HL-60 (cell line): Measurements from ENCODE around the gene ATP6V1F.

ENCODE experiments used
- GABPA ChIP-seq: IDR thresholded peaks from 2 replicates; pipeline ENCODE4 v1.6.1; 2012; ENCODE audit warnings: low read depth
- POLR2AphosphoS5 ChIP-seq: IDR thresholded peaks from 2 replicates; pipeline ENCODE4 v1.6.1; 2012; ENCODE audit warnings: low read depth
- TF ChIP-seq, protein P1 (sequence below): IDR thresholded peaks from one replicate; pipeline ENCODE4 v1.5.1; 2011; ENCODE audit warnings: low read length, control low read depth, inconsistent platforms; ENCODE audit not compliant: insufficient read depth

DNA sequence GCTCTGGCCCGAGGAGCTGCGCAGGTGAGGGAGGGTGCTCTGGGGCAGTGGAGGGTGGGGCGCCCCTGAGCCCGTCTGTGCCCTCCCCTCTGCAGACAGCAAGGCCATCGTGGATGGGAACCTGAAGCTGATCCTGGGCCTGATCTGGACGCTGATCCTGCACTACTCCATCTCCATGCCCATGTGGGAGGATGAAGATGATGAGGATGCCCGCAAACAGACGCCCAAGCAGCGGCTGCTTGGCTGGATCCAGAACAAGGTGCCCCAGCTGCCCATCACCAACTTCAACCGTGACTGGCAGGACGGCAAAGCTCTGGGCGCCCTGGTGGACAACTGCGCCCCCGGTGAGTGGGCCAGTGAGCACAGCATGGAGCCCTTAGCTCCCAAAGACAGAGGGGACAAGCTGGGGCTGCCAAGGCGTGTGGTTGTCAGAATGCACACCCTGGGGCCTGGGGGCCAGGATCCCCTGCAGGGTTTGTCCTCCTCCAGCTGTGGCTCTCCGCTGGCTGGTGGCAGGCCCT, 27.4 kb upstream of the ATP6V1F start:
- TF ChIP-seq, protein P1, sequence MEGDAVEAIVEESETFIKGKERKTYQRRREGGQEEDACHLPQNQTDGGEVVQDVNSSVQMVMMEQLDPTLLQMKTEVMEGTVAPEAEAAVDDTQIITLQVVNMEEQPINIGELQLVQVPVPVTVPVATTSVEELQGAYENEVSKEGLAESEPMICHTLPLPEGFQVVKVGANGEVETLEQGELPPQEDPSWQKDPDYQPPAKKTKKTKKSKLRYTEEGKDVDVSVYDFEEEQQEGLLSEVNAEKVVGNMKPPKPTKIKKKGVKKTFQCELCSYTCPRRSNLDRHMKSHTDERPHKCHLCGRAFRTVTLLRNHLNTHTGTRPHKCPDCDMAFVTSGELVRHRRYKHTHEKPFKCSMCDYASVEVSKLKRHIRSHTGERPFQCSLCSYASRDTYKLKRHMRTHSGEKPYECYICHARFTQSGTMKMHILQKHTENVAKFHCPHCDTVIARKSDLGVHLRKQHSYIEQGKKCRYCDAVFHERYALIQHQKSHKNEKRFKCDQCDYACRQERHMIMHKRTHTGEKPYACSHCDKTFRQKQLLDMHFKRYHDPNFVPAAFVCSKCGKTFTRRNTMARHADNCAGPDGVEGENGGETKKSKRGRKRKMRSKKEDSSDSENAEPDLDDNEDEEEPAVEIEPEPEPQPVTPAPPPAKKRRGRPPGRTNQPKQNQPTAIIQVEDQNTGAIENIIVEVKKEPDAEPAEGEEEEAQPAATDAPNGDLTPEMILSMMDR = no peak
- no peak for TF ChIP-seq GABPA
- no peak for TF ChIP-seq POLR2AphosphoS5
